GM12872 (cell line): Measurements from ENCODE around the gene KLK1.

Experiments
- TF ChIP-seq, protein P1 (sequence below): IDR thresholded peaks from 3 replicates; pipeline ENCODE4 v1.5.1; 2011; ENCODE audit warnings: low read depth, mild to moderate bottlenecking, low read length, moderate library complexity; ENCODE audit not compliant: insufficient read depth

The KLK1 gene

DNA sequence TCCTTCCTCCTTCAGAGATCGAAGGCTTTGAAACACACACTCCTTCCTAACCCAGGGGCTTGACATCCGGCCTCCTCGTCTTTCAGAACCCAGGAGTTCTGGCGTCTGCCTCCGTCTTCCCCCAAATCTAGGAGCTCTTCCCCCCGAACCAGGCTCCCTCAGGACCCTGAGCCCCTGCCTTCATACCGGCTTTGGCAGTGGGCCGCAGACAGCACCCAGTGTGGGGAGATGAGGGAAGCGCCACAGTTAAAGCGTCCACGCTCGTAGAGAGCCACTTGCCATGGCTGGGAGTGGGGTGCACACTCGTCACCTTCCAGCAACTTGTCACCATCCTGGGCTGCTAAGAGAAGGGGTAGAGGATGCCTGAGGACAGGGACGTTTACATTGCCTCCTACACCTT, 3.9 kb upstream of the KLK1 start:
- TF ChIP-seq, protein P1, sequence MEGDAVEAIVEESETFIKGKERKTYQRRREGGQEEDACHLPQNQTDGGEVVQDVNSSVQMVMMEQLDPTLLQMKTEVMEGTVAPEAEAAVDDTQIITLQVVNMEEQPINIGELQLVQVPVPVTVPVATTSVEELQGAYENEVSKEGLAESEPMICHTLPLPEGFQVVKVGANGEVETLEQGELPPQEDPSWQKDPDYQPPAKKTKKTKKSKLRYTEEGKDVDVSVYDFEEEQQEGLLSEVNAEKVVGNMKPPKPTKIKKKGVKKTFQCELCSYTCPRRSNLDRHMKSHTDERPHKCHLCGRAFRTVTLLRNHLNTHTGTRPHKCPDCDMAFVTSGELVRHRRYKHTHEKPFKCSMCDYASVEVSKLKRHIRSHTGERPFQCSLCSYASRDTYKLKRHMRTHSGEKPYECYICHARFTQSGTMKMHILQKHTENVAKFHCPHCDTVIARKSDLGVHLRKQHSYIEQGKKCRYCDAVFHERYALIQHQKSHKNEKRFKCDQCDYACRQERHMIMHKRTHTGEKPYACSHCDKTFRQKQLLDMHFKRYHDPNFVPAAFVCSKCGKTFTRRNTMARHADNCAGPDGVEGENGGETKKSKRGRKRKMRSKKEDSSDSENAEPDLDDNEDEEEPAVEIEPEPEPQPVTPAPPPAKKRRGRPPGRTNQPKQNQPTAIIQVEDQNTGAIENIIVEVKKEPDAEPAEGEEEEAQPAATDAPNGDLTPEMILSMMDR = no peak

DNA sequence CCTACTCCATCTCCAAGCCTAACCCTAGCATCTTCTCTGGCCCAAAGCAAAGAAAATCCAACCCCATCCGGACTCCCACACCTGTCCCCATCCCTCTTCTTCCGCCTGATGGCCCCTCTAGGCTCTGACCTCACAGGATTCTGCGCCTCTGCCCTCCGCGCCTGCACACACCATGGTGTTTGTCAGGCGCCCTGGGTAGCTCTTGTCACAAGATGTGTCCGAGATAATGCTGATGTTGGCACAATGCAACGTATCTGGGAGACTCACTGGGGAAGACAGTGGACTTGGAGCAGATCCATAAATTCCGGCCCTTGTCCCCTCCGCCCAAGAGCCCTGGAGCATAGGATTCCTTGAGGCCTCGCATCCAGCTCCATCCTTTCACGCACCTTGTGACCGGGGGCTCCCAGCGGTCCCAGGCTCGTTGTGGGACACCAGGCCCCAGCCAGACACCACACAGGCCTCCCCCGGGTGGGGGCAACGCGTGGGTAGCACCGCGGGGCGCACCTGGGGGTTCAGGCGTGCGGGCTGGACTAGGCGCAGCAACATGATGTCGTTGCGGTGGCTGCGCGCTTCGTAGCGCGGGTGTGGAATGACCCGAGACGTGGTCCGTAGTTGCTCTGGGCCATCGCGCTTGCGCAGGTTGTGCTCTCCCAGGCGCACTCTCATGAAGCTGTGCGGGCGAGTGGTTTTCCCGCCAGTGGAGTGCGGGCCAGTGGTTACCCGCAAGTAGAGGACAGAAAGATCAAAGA, 3.1 kb upstream of the KLK1 start:
- TF ChIP-seq, protein P1 = no peak

DNA sequence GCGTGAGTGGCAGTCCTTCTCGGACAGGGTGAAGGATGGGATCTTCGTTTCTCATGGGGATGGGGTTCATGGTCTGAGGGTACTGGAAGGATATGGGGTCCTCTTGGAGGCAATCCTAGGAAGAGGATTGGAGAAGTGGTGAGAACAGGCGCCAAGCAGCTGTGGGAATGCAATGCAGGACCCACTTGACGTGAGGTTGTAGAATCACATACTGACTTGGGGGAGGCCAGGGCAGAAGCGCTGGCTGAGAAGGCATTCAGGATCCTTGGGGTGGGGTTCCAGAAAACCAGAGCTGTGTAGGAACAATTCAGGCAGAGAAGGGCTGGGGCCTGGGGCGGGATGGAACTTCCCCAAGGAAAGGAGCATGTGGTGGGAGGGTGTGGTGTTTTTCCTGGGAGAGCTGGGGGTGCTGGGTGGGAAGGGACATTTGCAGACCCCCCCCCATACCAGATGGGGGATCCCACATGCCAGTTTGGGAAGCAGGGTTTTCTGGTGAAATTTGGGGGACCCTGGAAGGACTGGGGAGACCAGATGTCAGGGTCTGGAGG, 852 bp downstream of the KLK1 start:
- TF ChIP-seq, protein P1 = no peak

DNA sequence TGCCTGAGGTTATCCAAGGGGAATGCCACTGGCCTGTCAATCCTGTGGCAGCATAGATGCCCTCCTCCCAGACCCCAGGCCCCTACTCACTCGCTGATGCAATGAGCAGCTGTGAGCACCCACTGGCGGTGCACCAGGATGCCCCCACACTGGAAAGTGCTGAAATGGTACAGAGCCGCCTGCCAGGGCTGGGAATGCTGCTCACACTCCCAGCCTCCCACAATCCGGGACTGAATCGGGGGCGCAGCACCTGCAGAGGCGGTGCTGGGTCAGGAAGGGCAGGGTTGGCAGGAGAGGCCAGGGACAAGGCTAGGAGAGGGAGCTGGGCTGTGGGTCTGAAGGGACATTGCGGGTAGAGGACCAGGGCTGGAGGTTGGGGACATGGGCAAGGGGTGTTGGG, 2.0 kb downstream of the KLK1 start:
- TF ChIP-seq, protein P1 = no peak

DNA sequence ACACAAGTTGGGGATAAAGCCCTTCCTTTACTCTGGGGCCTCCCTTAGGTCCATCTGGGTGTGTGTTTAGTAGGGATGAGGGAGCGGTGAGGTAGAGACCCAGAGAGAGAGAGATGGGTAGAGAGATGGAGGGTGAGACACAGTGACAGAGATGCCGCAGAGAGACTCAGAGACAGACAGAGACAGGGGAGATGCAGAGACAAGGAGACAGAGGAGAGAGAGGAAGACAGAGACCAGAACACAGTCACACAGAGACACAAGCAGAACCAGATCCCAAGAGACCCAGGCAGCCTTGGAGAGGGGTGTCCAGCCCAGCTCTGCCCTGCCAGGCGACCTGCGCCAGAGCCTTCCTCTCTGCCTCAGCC, 2.4 kb downstream of the KLK1 start:
- TF ChIP-seq, protein P1 = no peak

DNA sequence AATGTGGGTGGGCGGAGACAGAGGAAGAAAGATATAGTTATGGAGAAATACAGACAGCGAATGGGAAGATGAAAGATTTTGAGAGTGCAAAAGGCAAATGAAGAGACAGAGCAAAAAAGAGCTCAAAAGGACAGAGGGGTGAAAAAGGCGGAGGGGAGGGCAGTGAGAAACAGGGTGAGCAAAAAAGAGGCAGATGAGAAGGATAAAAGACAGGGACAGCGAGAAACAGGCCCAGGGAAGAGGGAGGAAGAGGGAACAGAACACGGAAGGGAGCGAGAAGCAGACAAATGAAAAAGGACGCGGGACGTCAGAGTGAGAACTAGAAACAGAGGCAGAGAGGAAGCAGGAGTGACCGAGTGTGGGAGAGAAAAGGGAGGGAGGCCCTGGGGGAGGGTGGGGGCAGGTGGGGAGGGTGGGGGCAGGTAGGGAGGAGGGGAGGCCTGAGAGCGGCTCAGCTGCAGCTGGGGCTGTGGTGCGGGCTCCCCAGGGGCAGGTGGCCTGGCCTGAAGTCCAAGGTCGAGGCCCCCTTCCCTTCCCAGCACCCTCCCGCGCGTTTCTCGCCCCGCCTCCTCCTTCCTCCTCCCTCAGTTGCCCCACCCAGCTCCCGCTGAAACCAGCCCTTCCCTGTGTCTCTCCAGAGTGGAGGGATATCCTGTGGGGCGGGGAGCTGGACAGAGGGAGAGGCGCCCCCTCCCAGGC, 2.9 kb downstream of the KLK1 start:
- TF ChIP-seq, protein P1 = no peak

DNA sequence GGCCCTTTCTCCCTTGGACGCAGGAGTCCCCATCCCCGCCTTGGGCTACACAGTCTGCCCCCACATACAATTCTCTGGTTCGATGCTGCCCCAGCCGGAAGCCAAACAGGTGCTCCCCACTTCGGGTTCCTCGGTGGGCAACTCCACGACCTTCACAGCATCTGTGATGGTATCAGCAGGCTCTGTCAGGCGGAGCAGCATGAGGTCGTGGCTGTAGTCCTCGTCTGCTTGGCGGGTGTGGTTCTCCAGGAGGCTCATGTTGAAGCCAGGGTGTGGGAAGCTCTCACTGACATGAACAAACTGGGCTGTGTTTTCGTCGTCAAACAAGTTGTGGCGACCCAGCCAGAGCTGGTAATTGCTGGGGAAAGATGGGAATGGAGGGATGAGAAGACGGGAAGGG, 3.5 kb downstream of the KLK1 start:
- TF ChIP-seq, protein P1 = no peak
